SIG-M5 treated with dmso at 0.1 percent for 504 hours (cell line): ENCODE measurements around the gene STARD10.

Experiments
- DNase-seq: peaks from one replicate; lab custom pipeline; 2025; ENCODE audit not compliant: unreplicated experiment; lab: John Stamatoyannopoulos, UW

Gene STARD10

GRCh38 chr11:72750086-72750485 lies 43.8 kb downstream of the STARD10 start:
- DNase-seq: no peak

DNA sequence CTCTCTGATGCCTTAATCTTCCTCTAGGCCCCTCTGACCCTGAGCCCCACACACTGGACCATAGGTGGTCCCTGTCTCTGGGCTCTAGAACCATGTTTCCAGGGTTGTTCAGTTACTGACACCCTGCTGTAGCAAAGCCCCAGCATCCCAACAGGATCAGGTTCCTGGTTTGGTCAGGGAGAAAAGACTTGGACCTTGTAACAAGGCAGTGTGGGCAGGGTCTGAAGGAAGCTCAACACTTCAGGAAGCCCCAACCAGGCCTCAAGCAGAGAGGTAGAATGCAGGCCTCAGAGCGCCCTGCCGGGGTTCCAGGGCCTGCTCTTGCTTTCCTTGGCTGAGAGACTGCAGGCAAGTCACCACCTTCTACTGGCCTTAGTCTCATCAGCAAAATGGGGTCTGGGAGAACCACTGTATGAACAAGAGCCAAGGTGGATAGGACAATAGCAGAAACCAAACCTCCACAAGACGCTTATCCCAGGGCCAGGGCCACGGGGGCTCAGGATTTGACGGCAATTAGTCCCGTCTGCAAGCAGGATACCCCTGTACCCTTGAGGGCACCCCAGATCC lies 46.5 kb downstream of the STARD10 start:
- DNase-seq: no peak

GRCh38 chr11:72746821-72747220 lies 47.0 kb downstream of the STARD10 start:
- no peak for DNase-seq

- no peak for DNase-seq
Measured at GRCh38 chr11:72745925-72746550, 47.8 kb downstream of the STARD10 start.

DNA sequence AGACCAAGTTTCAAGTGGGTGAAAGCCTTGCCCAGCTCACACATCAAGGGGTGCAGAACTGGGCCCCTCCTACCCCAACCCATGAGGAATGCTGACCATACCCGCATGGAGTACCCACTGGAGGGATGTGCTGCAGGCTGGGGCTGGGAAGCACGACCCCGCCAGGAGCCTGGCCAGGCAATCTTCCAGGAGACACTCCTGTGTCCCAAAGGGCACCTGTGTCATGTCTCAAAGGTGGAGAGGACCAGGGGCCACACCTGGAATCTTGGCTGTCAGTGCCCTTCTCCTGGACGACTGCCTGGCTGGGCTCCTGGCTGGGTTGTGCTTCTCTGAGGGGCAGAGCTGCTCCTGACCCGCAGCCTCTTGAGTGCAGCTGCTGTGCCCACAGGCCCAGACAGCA lies 48.3 kb downstream of the STARD10 start:
- DNase-seq: no peak

GRCh38 chr11:72744474-72744873 lies 49.4 kb downstream of the STARD10 start:
- no peak for DNase-seq

DNA sequence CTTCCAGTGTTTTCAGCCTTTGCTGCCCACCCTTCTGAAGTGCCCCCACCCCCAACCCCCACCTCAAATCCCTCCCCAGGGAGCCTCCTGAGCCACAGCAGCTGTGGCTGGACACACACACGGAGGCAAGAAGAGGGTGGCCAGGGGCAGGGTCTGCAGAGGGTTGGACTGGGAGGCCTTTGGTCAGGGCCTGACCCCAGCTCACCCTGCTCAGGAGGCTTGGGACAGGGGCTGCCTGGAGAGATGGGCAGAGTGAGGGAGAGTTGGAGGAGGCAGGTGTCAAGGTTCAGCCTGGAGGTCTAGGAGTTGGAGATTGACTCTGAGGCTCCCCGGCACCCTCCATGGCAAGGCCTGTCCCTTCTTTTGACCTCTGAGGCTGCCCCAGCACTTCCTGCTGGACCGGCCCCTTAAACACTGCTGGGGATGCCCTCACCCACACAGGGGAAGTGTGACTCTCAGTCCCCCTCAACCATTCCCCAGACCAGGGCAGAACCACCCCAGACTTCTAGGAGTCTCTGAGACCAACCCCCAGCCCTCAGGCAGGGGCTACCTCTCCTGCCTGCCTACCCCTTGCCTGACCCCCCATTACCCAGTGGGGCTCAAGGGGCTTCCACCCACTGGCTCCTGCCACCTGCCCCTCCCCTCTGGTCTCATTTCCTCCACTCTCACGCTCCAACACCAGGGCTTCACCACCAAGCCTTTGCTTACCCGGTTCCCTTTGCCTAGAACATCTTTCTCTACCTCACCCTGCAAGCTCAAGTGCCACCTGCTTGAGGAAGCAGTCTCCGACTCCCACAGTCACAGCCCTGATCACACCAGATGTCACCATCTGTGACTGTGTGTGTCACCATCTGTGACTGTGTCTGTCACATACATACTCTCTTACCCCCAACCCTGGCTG lies 50.3 kb downstream of the STARD10 start:
- no peak for DNase-seq

DNA sequence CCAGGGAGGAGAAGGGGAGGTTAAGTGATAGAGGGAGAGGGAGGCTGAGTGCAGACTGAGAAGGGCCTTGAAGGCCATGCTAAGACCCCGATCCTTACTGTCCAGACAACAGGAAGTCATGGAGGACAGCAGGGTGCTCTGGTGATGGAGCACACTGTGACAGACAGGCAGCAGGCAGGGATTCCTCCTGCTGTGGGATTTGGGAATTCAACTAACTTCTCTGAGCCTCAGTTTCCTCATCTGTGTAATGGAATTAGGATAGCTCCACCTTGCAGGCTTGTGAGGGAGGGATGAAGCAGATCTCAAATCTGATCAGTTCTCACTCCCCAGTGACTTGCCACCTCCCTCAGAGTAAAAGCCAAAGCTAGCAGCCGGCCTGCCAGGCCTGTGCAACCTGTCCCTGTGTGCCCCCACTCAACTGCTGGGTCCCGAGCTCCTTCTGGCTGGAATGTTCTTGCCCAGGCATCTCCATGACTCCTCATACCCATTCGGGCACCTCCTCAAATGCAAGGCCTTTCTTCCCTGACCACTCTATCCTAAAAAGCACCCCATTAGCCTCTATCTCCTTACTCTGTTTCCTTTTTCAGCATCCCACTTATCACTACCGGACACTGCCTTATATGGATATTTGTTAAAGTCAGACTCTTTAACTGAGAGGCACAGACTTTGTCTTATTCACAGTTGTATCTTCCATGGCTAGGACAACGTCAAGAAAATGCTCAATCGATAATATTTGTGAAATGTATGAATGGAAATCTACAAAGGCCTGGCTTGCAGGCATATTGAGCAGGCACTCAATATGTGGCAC lies 51.1 kb downstream of the STARD10 start:
- no peak for DNase-seq

DNA sequence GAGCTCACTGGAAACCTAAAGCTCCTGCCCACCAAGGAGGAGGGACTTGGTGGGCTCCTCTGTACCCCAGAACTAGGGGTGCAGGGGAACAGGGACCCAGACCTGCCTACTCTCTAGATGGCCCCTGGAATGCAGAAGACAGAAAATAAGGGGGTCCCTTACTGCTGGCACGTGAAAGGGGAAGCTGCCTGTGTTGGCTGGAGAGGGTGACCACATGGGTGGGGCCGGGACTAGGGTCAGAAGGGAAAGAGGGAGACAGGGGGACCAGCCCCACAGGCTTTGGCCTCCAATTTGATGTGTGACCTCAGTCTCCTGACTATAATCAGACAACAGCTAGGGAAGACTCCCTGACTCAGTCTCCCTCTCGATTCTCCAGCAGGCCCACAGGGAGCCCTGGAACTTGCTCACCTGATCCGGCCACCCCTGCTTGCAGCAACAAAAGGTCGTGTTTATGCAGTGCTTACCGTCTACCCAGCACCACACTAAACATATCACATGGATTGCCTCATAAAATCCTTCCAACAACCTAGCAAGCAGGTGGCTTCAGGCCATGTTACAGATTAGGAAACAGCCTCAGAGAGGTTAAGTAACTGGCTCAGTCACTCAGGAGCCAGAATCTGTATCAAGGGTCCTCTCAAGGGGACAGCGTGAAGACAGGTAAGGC lies 51.9 kb downstream of the STARD10 start:
- DNase-seq: no peak

DNA sequence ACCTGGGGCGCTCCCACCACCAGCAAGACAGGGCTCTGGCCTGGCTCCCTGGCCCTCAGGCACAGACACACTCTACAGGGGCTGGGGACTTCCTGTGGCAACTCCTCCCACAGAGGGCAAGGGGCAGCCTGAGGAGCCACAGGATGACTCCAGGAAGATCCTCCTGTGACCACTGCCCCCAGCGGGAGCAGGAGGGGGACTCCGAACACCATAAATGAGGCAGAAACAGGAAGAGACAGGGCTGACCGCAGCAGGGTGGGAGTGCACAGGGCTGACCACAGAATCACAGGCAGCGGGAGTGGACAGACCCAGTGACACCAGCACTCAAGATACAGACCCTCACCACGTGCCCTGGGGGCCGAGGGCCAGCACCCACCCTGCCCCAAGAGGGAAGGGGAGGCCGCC lies 52.4 kb downstream of the STARD10 start:
- no peak for DNase-seq

DNA sequence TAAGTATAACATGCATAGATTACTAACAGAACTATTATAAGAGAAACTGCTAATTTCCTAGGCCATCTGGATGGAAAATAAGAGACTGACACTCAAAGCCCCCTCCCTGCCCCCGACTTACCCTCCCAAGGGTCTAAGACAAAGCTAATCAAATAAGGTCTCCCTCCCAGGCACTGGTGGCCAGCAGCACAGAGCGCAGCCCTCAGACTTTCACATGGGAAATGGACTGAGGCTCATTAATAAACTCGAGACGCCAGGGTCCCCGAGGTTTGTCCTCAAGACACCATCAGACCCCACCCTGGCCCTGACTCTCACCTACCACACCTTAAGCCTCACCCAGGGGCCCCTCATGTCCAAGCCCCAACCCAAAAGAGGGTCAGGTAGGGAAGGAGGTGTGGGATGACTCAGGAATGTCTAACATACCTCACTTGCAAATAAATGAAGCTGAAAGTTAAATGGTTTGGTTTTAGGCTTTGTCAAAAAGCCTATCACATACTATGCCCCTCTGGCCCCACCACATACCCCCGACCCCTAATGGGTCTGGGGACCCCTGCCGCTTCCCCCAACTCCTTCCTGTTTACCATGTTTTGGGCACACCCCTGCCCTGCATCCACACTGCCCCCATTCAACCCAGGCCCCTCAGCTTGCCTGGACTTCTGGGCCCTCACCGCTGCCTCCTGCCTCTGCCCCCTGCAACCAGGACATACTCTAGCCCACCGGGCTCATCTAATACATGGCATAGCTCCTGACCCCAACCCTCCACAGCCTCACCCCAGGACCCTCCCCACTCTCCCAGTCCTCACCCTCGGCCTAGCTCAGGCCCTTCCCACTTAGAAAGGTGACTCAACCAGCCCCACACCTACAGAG lies 53.1 kb downstream of the STARD10 start:
- no peak for DNase-seq

- no peak for DNase-seq
Measured at GRCh38 chr11:72740060-72740424, 53.8 kb downstream of the STARD10 start.

- no peak for DNase-seq
Measured at GRCh38 chr11:72739240-72740059, 54.4 kb downstream of the STARD10 start.

- peak; percentile 73 for DNase-seq
Measured at GRCh38 chr11:72738199-72739141, 55.4 kb downstream of the STARD10 start.

- DNase-seq: no peak
Measured at GRCh38 chr11:72737336-72737735, 56.5 kb downstream of the STARD10 start.

- peak; percentile 98 for DNase-seq
Measured at GRCh38 chr11:72736452-72737069, 57.3 kb downstream of the STARD10 start.

DNA sequence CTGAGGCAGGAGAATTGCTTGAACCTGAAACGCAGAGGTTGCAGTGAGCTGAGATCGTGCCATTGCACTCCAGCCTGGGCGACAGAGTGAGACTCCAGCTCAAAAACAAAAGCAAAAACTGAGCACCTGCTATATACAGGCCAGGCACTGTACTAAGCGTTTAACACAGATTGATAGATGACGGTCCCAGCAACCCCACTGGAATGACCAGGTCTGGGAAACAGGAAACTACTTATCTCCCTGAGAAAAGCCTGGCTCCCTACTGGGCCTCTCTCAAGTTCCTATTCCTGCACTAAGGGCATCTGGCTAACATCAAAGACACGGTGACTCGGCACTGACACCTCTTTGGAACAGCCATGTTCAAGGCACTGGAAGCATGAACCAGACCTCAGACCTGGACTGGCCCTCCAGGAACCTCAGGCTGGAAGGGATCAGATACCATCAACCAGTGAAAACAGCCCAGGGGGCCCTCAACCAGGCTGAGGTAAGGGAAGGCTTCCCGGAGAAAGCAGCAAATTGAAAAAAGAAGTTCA lies 58.3 kb downstream of the STARD10 start:
- DNase-seq: no peak
